Tibial artery (tissue), 4 donors: ENCODE data around the gene DNAJC15.

Source experiments
- DNase-seq, 2 donors: peaks; one replicate each; pipeline ENCODE4 v3.0.0-alpha.2; 2019
- H3K27ac ChIP-seq, 2 donors: fragments of 200-600 bp; sonication (generic) in 1 of 2; 1 replicate in 1 of 2; 2 replicates in 1 of 2; pipeline ENCODE4 v1.5.1; 2018 to 2019; ENCODE audit warnings: mild to moderate bottlenecking in 1 of 2
- H3K27me3 ChIP-seq, 2 donors: fragments of 200-600 bp; sonication (generic) in 1 of 2; one replicate each; pipeline versions ENCODE4 v1.5.1 to v1.6.0; 2016 to 2019
- H3K36me3 ChIP-seq, 3 donors: fragments of 200-600 bp; sonication (generic) in 2 of 3; one replicate each; pipeline ENCODE4 v1.5.1; 2016 to 2019; ENCODE audit warnings: mild to moderate bottlenecking in 2 of 3
- H3K4me1 ChIP-seq, 4 donors: fragments of 200-600 bp; sonication (generic) in 2 of 4; 1 replicate in 3 of 4; 2 replicates in 1 of 4; pipeline ENCODE4 v1.5.1; 2016 to 2019
- H3K4me3 ChIP-seq, 2 donors: fragments of 200-600 bp; sonication (generic) in 1 of 2; 1 replicate in 1 of 2; 2 replicates in 1 of 2; pipeline ENCODE4 v1.5.1; 2018 to 2019; ENCODE audit warnings: mild to moderate bottlenecking in 2 of 2
- H3K9me3 ChIP-seq, 3 donors: fragments of 200-600 bp; sonication (generic) in 1 of 3; one replicate each; pipeline ENCODE4 v1.5.1; 2016 to 2019
- CTCF ChIP-seq, 2 experiments: fragments of 200-600 bp in 1 of 2; fragments of 450-650 bp in 1 of 2; IDR thresholded peaks; one replicate each; pipeline ENCODE4 v1.5.1; 2017 to 2019; ENCODE audit warnings: antibody characterized with exemption in 2 of 2, mild to moderate bottlenecking in 1 of 2, moderate library complexity in 1 of 2
- intact Hi-C: fragments of 100-400 bp; cut with DNase I; formaldehyde crosslinking; loops from one replicate; pipeline ENCODE4 v1.15.0; 2023; ENCODE audit warnings: low total_unique reads

Gene DNAJC15

GRCh38 chr13:43083750-43084149 is 60.4 kb downstream of the DNAJC15 start:
- intact Hi-C loops: loop anchor here (10.0 kb wide), 1 partner anchor 721 kb away; no protein-coding TSS in a partner anchor
- peaks cover 0 to 9% (median 8%) of the 10 kb centered on the region in 3 donors for H3K36me3 ChIP-seq
- H3K27ac ChIP-seq: no peak overlapping the region
- H3K4me3 ChIP-seq: no peak overlapping the region
- no peaks in the 10 kb centered on the region for H3K27me3 ChIP-seq
- no peaks in the 10 kb centered on the region for H3K4me1 ChIP-seq
- TF ChIP-seq CTCF (IDR thresholded peaks at IDR 0.05): no peak
- no peak for DNase-seq
- H3K9me3 ChIP-seq: no peaks in the 10 kb centered on the region

- TF ChIP-seq CTCF (IDR thresholded peaks at IDR 0.05): peak; percentile 56 to 58
- no peak for DNase-seq
- H3K9me3 ChIP-seq: peaks cover 0 to 6% (median 0%) of the 10 kb centered on the region in 3 donors
- H3K4me3 ChIP-seq: no peak overlapping the region
- no peak overlapping the region for H3K27ac ChIP-seq
- intact Hi-C loops: loop anchor here (10.0 kb wide), 1 partner anchor 719 kb away; no protein-coding TSS in a partner anchor
- peaks cover 0 to 12% (median under 1%) of the 10 kb centered on the region in 3 donors for H3K36me3 ChIP-seq
- no peaks in the 10 kb centered on the region for H3K27me3 ChIP-seq
- no peaks in the 10 kb centered on the region for H3K4me1 ChIP-seq
Observed at GRCh38 chr13:43085545-43085944, 62.2 kb downstream of the DNAJC15 start.

- no peak for TF ChIP-seq CTCF (IDR thresholded peaks at IDR 0.05)
- DNase-seq: no peak
- Histone ChIP-seq H3K9me3 (peaks cover 0 to 6% (median 0%) of the 10 kb centered on the region in 3 donors), H3K4me1 (no peaks in the 10 kb centered on the region), H3K27ac (no peak overlapping the region), H3K36me3 (peaks cover 0 to 10% (median 0%) of the 10 kb centered on the region in 3 donors), H3K27me3 (no peaks in the 10 kb centered on the region), H3K4me3 (no peak overlapping the region)
- intact Hi-C loops: loop anchor here (10.0 kb wide), 1 partner anchor 719 kb away; no protein-coding TSS in a partner anchor
Observed at GRCh38 chr13:43086181-43086580, 62.8 kb downstream of the DNAJC15 start.

- Histone ChIP-seq H3K4me3 (peak overlapping the region; percentile 29 to 34), H3K27ac (no peak overlapping the region), H3K9me3 (peaks cover 0 to 6% (median 0%) of the 10 kb centered on the region in 3 donors), H3K27me3 (no peaks in the 10 kb centered on the region), H3K4me1 (no peaks in the 10 kb centered on the region), H3K36me3 (peaks cover 0 to 10% (median 0%) of the 10 kb centered on the region in 3 donors)
- DNase-seq: no peak
- intact Hi-C loops: loop anchor here (10.0 kb wide), 1 partner anchor 717 kb away; no protein-coding TSS in a partner anchor
- no peak for TF ChIP-seq CTCF (IDR thresholded peaks at IDR 0.05)
Observed at GRCh38 chr13:43088093-43088511, 64.7 kb downstream of the DNAJC15 start.

- Histone ChIP-seq H3K27ac (no peak overlapping the region), H3K4me1 (peaks cover 0 to 4% (median 0%) of the 10 kb centered on the region in 4 donors), H3K9me3 (peaks cover 0 to 6% (median 0%) of the 10 kb centered on the region in 3 donors), H3K36me3 (peaks cover 0 to 10% (median 0%) of the 10 kb centered on the region in 3 donors), H3K27me3 (no peaks in the 10 kb centered on the region), H3K4me3 (no peak overlapping the region)
- TF ChIP-seq CTCF (IDR thresholded peaks at IDR 0.05): no peak
- no peak for DNase-seq
- intact Hi-C loops: loop anchor here (10.0 kb wide), 1 partner anchor 715 kb away; no protein-coding TSS in a partner anchor
Observed at GRCh38 chr13:43089912-43090498, 66.6 kb downstream of the DNAJC15 start.
